ENCODE results near the gene FGD6.

DNA sequence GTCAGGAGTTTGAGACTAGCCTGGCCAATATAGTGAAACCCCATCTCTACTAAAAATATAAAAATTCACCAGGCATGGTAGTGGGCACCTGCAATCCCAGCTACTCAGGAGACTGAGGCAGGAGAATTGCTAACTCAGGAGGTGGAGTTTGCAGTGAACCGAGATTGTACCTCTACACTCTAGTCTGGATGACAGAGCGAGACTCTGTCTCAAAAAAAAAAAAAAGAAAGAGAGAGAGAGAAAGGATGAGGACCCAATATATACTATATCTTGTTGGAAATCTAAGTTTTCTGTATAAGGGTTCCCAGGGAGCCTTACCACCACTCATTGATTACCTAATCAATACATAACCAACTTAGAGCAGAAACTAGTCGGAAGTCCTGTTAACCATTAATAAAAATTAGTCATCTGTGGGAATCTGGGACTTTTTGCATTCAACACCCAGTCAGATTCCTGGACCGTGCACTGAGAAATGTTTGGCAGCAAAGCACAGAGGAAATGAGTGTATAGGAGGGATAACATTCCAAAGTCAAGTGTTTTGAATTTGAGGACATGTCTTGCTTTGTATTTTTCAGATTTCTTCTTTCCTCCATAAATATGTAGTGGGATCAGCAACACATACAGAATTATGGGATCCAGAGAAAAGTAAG is 99.0 kb downstream of the FGD6 start:
- TF ChIP-seq, protein P1, sequence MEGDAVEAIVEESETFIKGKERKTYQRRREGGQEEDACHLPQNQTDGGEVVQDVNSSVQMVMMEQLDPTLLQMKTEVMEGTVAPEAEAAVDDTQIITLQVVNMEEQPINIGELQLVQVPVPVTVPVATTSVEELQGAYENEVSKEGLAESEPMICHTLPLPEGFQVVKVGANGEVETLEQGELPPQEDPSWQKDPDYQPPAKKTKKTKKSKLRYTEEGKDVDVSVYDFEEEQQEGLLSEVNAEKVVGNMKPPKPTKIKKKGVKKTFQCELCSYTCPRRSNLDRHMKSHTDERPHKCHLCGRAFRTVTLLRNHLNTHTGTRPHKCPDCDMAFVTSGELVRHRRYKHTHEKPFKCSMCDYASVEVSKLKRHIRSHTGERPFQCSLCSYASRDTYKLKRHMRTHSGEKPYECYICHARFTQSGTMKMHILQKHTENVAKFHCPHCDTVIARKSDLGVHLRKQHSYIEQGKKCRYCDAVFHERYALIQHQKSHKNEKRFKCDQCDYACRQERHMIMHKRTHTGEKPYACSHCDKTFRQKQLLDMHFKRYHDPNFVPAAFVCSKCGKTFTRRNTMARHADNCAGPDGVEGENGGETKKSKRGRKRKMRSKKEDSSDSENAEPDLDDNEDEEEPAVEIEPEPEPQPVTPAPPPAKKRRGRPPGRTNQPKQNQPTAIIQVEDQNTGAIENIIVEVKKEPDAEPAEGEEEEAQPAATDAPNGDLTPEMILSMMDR (IDR thresholded peaks at IDR 0.05) = no peak
- TF ChIP-seq POLR2AphosphoS5 (IDR thresholded peaks at IDR 0.05; ENCODE audit: low read depth, low read length) (no peak), SIN3A (IDR thresholded peaks at IDR 0.05; ENCODE audit: borderline replicate concordance, insufficient read depth, low read depth, low read length) (no peak), TCF7L2 (IDR thresholded peaks at IDR 0.05; ENCODE audit: low read depth, low read length) (no peak)
- TF ChIP-seq, protein P2, sequence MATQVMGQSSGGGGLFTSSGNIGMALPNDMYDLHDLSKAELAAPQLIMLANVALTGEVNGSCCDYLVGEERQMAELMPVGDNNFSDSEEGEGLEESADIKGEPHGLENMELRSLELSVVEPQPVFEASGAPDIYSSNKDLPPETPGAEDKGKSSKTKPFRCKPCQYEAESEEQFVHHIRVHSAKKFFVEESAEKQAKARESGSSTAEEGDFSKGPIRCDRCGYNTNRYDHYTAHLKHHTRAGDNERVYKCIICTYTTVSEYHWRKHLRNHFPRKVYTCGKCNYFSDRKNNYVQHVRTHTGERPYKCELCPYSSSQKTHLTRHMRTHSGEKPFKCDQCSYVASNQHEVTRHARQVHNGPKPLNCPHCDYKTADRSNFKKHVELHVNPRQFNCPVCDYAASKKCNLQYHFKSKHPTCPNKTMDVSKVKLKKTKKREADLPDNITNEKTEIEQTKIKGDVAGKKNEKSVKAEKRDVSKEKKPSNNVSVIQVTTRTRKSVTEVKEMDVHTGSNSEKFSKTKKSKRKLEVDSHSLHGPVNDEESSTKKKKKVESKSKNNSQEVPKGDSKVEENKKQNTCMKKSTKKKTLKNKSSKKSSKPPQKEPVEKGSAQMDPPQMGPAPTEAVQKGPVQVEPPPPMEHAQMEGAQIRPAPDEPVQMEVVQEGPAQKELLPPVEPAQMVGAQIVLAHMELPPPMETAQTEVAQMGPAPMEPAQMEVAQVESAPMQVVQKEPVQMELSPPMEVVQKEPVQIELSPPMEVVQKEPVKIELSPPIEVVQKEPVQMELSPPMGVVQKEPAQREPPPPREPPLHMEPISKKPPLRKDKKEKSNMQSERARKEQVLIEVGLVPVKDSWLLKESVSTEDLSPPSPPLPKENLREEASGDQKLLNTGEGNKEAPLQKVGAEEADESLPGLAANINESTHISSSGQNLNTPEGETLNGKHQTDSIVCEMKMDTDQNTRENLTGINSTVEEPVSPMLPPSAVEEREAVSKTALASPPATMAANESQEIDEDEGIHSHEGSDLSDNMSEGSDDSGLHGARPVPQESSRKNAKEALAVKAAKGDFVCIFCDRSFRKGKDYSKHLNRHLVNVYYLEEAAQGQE (IDR thresholded peaks at IDR 0.05; ENCODE audit: insufficient read depth in 1 of 2, low read depth in 2 of 2, low read length in 1 of 2) = no peak

Measured in Panc1 (cell line).